DMS79 treated with DMSO at 0.1 percent for 48 hours (cell line): Measurements from ENCODE around the gene GDF7.

Experiments
- DNase-seq: peaks from one replicate; lab custom pipeline; 2025; lab: John Stamatoyannopoulos, UW

Gene GDF7

GRCh38 chr2:20645301-20645701 lies 21.6 kb upstream of the GDF7 start:
- no peak for DNase-seq

GRCh38 chr2:20645761-20646160 lies 21.2 kb upstream of the GDF7 start:
- DNase-seq, result no peak

- DNase-seq, result no peak
These were observed 20.5 kb upstream of the GDF7 start for GRCh38 chr2:20646446-20646845.

GRCh38 chr2:20647211-20647610 lies 19.7 kb upstream of the GDF7 start:
- no peak for DNase-seq

- DNase-seq, result no peak
These were observed 19.2 kb upstream of the GDF7 start for GRCh38 chr2:20647738-20648137.

GRCh38 chr2:20648206-20648605 lies 18.7 kb upstream of the GDF7 start:
- no peak for DNase-seq

- no peak for DNase-seq
These were observed 18.1 kb upstream of the GDF7 start for GRCh38 chr2:20648831-20649230.

GRCh38 chr2:20649576-20649975 lies 17.4 kb upstream of the GDF7 start:
- no peak for DNase-seq

GRCh38 chr2:20649976-20650375 lies 17.0 kb upstream of the GDF7 start:
- no peak for DNase-seq

GRCh38 chr2:20650393-20650876 lies 16.5 kb upstream of the GDF7 start:
- DNase-seq, result peak; percentile 34

GRCh38 chr2:20650877-20651730 lies 15.8 kb upstream of the GDF7 start, which contains the start of gene HS1BP3:
Gene HS1BP3, minus strand, starts transcription at chr2:20651098. Its CDS starts 35 bp downstream, at chr2:20651063.
- peak; percentile 72 for DNase-seq

GRCh38 chr2:20651731-20652099 lies 15.2 kb upstream of the GDF7 start:
- no peak for DNase-seq

GRCh38 chr2:20652141-20652540 lies 14.8 kb upstream of the GDF7 start:
- no peak for DNase-seq

GRCh38 chr2:20652673-20653575 lies 14.0 kb upstream of the GDF7 start:
- DNase-seq, result no peak

GRCh38 chr2:20653695-20654534 lies 13.0 kb upstream of the GDF7 start:
- no peak for DNase-seq

GRCh38 chr2:20654535-20654813 lies 12.5 kb upstream of the GDF7 start:
- DNase-seq, result no peak

GRCh38 chr2:20656561-20656960 lies 10.4 kb upstream of the GDF7 start:
- DNase-seq, result no peak

GRCh38 chr2:20657522-20658235 lies 9.3 kb upstream of the GDF7 start:
- DNase-seq, result no peak

- no peak for DNase-seq
These were observed 6.2 kb upstream of the GDF7 start for GRCh38 chr2:20660506-20661420.
